Smooth muscle cell (in vitro differentiated cells): Measurements from ENCODE around the gene SCP2. TPM values are rescaled to one million over a fixed set of nuclear protein-coding genes. Genes with fewer than 3 reads are reported as not detected.

Experiments
- DNase-seq: peaks from one replicate; lab custom pipeline; 2025; ENCODE audit not compliant: unreplicated experiment; lab: John Stamatoyannopoulos, UW
- H2AFZ ChIP-seq: fragments of 200-600 bp; sonication (generic); 2 replicates; pipeline ENCODE4 v1.6.0; 2016; ENCODE audit warnings: antibody characterized with exemption, low read depth, mild to moderate bottlenecking
- H3F3A ChIP-seq: fragments of 200-600 bp; sonication (generic); 2 replicates; pipeline ENCODE4 v1.6.0; 2017; ENCODE audit warnings: antibody characterized with exemption, low read depth
- H3K27ac ChIP-seq: fragments of 200-600 bp; sonication (generic); 2 replicates; pipeline ENCODE4 v1.5.1; 2016; ENCODE audit warnings: low read depth, mild to moderate bottlenecking
- H3K27me3 ChIP-seq: fragments of 200-600 bp; sonication (generic); 2 replicates; pipeline ENCODE4 v1.6.1; 2016; ENCODE audit warnings: low read depth, mild to moderate bottlenecking
- H3K36me3 ChIP-seq: fragments of 200-600 bp; sonication (generic); 2 replicates; pipeline ENCODE4 v1.5.1; 2016; ENCODE audit warnings: low read depth
- H3K4me1 ChIP-seq: fragments of 200-600 bp; sonication (generic); 2 replicates; pipeline ENCODE4 v1.5.1; 2016; ENCODE audit warnings: low read depth
- H3K4me2 ChIP-seq: fragments of 200-600 bp; sonication (generic); 2 replicates; pipeline ENCODE4 v1.6.0; 2016; ENCODE audit warnings: mild to moderate bottlenecking
- H3K4me3 ChIP-seq: fragments of 200-600 bp; sonication (generic); 2 replicates; pipeline ENCODE4 v1.5.1; 2016; ENCODE audit warnings: mild to moderate bottlenecking
- H3K79me2 ChIP-seq: fragments of 200-600 bp; sonication (generic); 2 replicates; pipeline ENCODE4 v1.6.0; 2016; ENCODE audit warnings: low read depth, mild to moderate bottlenecking
- H3K9ac ChIP-seq: fragments of 200-600 bp; sonication (generic); 2 replicates; pipeline ENCODE4 v1.6.0; 2016; ENCODE audit warnings: low read depth
- H3K9me3 ChIP-seq: fragments of 200-600 bp; sonication (generic); replicated peaks from 2 replicates; pipeline ENCODE4 v1.5.1; 2016; ENCODE audit warnings: low read depth
- H4K20me1 ChIP-seq: fragments of 200-600 bp; sonication (generic); 2 replicates; pipeline ENCODE4 v1.6.0; 2016; ENCODE audit warnings: low read depth
- CTCF ChIP-seq: fragments of 200-600 bp; sonication (generic); IDR thresholded peaks from 2 replicates; pipeline ENCODE4 v1.5.1; 2017; ENCODE audit warnings: borderline replicate concordance, mild to moderate bottlenecking, antibody characterized with exemption; ENCODE audit not compliant: insufficient read depth, poor library complexity, severe bottlenecking
- WGBS: methylation state at CpG from one replicate; pipeline ENCODE4 v1.1.7; 2016; ENCODE audit warnings: low lambda C conversion rate; 5-methylcytosine and 5-hydroxymethylcytosine counted together
- polyA plus RNA-seq: library from polyadenylated mRNA; unstranded; fragments of >200 nt; fragmentation: Nextera tagmentation; extraction: Ambion mirVana; gene quantifications from 2 replicates; pipeline ENCODE4 v1.2.1, GENCODE V29; 2016
- total RNA-seq: library from RNA; depleted of rRNA; stranded (reverse); fragments of >200 nt; gene quantifications from 2 replicates; pipeline ENCODE4 v1.2.3, GENCODE V29; 2014

Gene SCP2
- total and polyA plus RNA-seq, 2 experiments from 2014 or later = 94.8 to 120 TPM

- H4K20me1 ChIP-seq = peaks cover 22% of the 10 kb centered on the region
- H3F3A ChIP-seq = no peaks in the 10 kb centered on the region
- no peak overlapping the region for H3K4me2 ChIP-seq
- WGBS = 61% methylated on average over 5 of the region's 5 CpGs
- no peak for DNase-seq
- H3K9ac ChIP-seq = no peak overlapping the region
- no peaks in the 10 kb centered on the region for H3K27me3 ChIP-seq
- TF ChIP-seq CTCF = no peak
- H3K27ac ChIP-seq = no peak overlapping the region
- H3K9me3 ChIP-seq = no peaks in the 10 kb centered on the region
- H2AFZ ChIP-seq = no peak overlapping the region
- no peak overlapping the region for H3K4me3 ChIP-seq
- peaks cover 3% of the 10 kb centered on the region for H3K4me1 ChIP-seq
- no peaks in the 10 kb centered on the region for H3K36me3 ChIP-seq
- H3K79me2 ChIP-seq = no peaks in the 10 kb centered on the region
These were observed 121.0 kb downstream of the SCP2 start for GRCh38 chr1:53047737-53048736.

- WGBS = 84% methylated on average over 3 of the region's 3 CpGs
- no peaks in the 10 kb centered on the region for H3K36me3 ChIP-seq
- H3K9ac ChIP-seq = no peak overlapping the region
- no peak overlapping the region for H3K4me3 ChIP-seq
- TF ChIP-seq CTCF = no peak
- H3K9me3 ChIP-seq = no peaks in the 10 kb centered on the region
- peaks cover 16% of the 10 kb centered on the region for H4K20me1 ChIP-seq
- H3K79me2 ChIP-seq = no peaks in the 10 kb centered on the region
- H3K27me3 ChIP-seq = no peaks in the 10 kb centered on the region
- no peak overlapping the region for H3K27ac ChIP-seq
- DNase-seq = no peak
- H3K4me1 ChIP-seq = peaks cover 3% of the 10 kb centered on the region
- no peak overlapping the region for H2AFZ ChIP-seq
- H3K4me2 ChIP-seq = no peak overlapping the region
- H3F3A ChIP-seq = no peaks in the 10 kb centered on the region
These were observed 122.0 kb downstream of the SCP2 start for GRCh38 chr1:53048960-53049573.

- no peaks in the 10 kb centered on the region for H3K27me3 ChIP-seq
- no peaks in the 10 kb centered on the region for H3K36me3 ChIP-seq
- no peak overlapping the region for H3K4me3 ChIP-seq
- H3K4me2 ChIP-seq = no peak overlapping the region
- H2AFZ ChIP-seq = no peak overlapping the region
- H3K27ac ChIP-seq = no peak overlapping the region
- H3K9ac ChIP-seq = no peak overlapping the region
- no peaks in the 10 kb centered on the region for H3K79me2 ChIP-seq
- TF ChIP-seq CTCF = no peak
- H3K9me3 ChIP-seq = no peaks in the 10 kb centered on the region
- no peaks in the 10 kb centered on the region for H3F3A ChIP-seq
- DNase-seq = no peak
- 95% methylated on average over 3 of the region's 3 CpGs for WGBS
- H3K4me1 ChIP-seq = peaks cover 3% of the 10 kb centered on the region
- H4K20me1 ChIP-seq = peaks cover 12% of the 10 kb centered on the region
These were observed 122.5 kb downstream of the SCP2 start for GRCh38 chr1:53049574-53049967.
